GM18502 (cell line): ENCODE data around the gene TP53RK.

Experiments
- ATAC-seq: cut with Tn5 transposase; IDR thresholded peaks from one replicate; pipeline ENCODE4 v1.9.1; 2021; ENCODE audit warnings: mild to moderate bottlenecking; ENCODE audit not compliant: unreplicated experiment, poor library complexity

TP53RK gene

GRCh38 chr20:46708172-46708860 is 19.1 kb upstream of the TP53RK start:
- no peak for ATAC-seq

DNA sequence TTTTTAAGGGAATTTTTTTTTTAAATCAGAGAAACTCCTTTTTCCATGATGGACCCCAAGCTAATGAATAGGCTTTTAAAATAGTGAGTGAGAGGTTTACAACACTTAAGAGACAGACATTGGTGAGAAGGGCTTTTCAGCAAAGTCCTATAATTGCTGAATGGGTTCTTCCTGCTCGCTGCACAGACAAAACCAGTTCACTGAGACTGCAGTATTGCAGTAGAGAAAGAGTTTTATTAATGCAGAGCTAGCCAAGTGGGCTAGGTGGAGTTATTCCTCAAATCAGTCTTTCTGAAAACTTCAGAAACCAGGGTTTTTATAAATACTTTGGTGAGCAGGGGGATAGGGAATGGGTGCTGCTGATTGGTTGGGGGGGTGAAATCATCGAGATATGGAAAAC is 17.0 kb upstream of the TP53RK start:
- ATAC-seq = no peak

DNA sequence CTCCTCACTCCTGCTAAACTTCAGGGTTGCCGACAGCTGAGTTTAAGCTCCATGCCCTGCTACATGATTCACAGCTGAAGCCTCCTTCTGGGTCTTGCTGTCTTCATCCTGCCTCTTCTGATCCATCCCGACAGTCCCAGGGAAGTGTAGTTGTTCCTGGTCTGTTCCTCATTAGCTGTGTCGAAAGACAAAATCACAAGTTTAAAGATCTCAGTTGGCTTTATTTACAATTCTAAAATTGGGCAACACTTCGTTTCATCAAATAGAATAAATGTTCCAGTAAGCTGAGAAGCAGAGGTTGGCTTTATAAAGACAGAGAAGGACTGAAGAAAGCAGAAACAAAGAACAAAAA is 16.1 kb upstream of the TP53RK start:
- no peak for ATAC-seq

DNA sequence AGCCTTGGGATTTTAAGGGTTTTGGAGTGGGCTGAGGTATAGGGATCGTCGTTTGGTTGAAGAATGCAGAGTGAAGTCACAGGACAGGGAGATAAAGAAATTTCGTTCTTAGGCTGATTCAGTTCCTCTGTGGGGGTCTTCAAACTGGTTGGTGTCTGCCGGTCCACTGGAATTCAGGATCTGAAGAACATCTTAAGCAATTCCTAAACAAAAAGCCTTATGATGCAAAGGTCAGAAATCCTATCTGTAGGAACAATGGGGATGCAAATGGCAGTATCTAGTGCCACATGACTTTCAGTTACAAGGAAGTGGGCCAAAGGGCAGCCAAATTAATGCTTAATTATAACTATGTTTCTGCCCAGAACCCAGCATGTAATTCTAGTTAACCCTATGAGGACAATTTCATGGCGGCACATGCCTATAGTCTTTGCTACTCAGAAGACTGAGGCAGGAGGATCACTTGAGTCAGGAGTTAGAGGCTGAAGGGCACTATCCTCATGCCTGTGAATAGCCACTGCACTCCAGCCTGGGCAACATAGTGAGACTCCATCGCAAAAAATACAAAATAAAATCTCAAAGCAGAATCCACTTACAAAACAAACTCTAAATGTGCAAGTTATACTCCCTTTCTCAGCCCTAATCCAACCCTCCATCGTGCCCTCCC is 15.6 kb upstream of the TP53RK start:
- no peak for ATAC-seq

- ATAC-seq = no peak
These were observed 14.2 kb upstream of the TP53RK start for GRCh38 chr20:46703435-46703834.

DNA sequence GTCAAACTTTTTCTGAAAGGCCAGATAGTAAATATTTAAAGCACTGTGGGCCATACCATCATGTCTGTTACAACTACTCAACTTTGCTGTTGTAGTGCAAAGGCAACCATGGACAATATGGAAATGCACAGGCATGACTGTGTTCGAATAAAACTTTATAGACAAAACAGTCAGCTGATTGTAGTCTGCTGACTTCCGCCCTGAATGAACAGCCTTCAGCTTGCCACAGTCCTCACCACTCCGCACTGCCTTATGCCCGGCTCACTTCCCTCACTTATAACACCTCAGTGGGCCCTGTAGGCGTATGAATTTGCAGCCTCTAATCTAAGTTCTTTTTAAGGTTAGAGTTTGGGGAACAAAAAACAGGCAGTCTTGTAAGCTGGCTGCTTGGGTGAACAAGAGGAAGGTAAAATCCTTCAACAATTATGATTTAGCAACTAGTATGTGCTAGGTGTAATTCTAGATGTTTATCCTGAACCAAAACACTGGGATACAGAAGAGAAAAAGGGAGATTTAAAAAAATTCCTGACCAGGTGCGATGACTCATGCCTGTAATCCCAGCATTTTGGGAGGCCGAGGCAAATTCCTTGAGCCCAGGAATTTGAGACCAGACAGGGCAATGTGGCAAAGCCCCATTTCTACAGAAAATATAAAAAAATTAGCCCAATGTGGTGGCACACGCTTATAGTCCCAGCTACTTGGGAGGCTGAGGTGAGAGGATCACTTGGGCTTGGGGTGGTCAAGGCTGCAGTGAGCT is 13.4 kb upstream of the TP53RK start:
- ATAC-seq = no peak

DNA sequence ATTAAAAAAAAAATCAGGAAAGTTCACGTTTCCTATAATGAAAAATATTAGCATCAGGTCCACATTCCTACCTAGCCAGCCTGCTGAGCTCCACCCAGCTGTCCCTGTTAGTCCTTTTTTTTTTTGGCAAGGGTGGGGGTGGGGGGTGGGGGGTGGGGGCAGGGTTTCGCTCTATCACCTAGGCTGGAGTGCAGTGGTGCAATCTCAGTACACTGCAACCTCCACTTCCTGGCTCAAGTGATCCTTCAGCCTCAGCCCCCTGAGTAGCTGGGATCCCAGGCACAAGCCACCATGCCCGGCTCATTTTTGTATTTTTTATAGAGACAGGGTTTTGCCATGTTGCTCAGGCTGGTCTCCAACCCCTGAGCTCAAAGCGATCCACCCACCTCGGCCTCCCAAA is 12.7 kb upstream of the TP53RK start:
- no peak for ATAC-seq

GRCh38 chr20:46701556-46701955 is 12.3 kb upstream of the TP53RK start:
- no peak for ATAC-seq

GRCh38 chr20:46701057-46701456 is 11.8 kb upstream of the TP53RK start:
- no peak for ATAC-seq

DNA sequence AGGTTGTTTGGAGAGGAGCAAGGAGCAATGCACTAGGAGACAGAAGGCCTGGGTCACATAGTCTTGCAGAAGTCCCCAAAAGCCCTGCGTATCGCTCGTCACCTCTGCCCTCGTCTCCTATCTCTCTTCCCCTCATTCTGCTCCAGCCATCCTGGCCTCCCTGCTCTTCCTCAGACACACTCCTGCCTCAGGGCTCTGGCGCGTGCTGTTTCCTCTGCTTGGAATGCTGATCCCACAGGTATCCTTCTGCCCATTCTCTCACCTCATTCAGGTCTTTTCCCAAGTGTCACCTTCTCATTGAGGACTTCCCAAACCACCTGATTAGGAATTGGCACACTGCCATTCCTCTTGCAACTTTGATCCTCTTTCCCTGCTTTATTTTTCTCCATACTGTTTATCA is 11.2 kb upstream of the TP53RK start:
- ATAC-seq = no peak

GRCh38 chr20:46699651-46700359 is 10.6 kb upstream of the TP53RK start:
- no peak for ATAC-seq

GRCh38 chr20:46698788-46699187 is 9.5 kb upstream of the TP53RK start:
- ATAC-seq = no peak

GRCh38 chr20:46696791-46697279 is 7.6 kb upstream of the TP53RK start:
- no peak for ATAC-seq

- no peak for ATAC-seq
These were observed 6.6 kb upstream of the TP53RK start for GRCh38 chr20:46695892-46696291.

DNA sequence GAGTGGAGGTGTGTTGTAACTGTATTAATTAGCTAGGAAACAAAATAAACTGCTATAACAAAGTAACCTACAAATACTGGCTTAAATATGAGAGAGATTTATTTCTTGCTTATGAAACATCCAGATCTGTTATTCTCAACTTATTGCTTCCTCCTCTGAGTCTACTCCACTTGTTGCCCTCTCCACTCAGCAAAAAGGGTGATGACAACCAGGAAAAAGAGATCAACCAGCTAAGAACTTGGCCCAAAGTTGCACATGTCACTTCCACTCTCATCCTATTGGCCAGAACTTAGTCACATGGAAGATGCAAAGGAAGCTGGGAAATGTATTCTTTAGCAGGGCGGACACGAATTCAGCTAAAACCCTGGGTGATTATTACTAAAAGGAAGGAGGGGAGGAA is 5.2 kb upstream of the TP53RK start:
- no peak for ATAC-seq

DNA sequence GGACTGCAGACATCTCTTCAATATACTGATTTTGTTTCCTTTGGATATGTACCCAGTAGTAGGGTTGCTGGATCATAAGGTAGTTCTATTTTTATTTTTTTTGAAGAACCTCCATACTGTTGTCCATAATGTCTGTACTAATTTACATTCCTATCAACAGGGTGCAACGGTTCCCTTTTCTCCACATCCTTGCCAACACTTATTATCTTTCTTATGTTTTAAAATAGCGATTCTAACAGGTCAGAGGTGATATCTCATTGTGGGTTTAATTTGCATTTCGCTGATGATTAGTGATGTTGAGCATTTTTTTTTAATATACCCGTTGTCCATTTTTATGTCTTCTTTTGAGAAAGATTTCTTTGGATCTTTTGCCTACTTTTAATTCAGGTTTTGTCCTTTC is 2.0 kb upstream of the TP53RK start:
- no peak for ATAC-seq

DNA sequence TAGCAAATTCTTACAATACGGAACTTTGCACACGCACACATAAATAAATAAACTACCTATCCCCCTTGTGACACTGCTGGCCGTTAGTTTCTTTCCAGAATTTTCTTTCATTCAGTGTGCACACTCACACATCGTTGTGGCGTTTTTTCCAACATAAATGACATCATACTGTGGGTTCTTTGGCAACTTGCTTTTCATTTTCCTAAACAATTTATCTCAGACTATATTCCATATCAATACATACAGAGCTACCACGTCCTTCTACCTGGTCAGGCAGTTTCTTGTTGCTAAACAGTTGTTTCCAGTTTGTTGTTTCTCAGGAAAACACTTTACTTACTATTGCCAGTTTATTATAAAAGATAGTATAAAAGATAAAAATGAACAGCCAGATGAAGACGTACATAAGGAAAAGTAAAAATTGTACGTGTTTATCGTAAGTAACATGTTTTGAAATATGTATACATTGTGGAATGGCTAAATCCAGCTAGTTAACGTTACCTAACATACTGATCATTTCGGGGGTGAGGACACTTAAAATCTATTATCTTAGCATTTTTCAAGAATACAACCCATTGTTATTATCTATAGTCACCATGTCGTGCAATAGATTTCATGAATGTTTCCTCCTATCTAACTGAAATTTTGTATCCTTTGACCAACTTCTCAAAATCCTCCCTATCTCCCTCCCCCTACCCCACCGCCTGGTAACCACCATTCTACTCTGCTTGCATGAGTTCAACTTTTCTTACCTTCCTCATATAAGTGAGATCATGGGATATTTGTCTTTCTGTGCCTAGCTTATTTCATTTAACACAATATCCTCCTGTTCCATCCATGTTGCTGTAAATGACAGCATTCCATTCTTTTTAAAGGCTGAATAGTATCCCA is 1.2 kb upstream of the TP53RK start:
- ATAC-seq = no peak

GRCh38 chr20:46689754-46690085 is 476 bp upstream of the TP53RK start:
- ATAC-seq = no peak

DNA sequence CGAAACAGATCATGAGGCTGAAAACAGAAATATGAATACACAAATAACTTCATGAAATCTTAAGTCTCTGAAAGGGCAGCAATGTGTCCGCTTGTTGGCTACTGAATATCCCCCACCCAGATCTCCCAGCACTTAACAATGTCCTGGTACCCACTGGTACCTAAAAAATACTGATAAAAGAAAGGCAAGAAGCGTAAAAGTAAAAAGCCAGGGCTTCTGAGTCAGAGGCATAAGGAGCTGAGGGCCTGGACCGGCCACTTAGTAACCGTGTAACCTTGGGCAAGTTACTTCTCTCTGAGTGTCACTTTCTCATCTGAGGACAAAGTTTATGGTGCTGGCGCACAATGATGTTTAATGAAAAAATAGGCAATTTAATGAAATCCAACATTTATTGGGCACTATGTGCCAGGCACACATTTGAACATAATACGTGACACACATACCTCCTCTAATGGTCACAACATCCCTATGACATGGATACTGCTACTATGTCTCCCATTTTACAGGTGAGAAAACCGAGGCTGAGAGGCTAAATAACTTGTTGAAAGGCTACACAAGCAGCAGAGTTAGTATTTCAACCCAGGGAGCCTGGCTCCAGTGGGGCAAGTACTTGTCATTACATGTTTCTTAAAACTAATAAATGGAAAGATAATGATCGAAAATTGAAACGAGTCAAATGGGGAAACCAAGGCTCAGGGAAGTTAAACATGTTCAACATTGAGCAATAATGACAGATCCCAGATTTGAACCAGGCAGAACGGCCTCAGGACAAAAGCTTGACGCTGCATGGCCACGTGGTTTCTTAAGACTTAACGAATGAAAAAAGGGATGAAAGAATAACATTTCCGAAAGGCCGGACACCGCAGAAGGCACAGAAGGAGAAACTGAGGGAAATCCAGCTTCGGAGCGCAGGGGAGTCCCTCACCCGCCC is 828 bp downstream of the TP53RK start:
- no peak for ATAC-seq
